Measurements from ENCODE around the gene HEATR3. TPM values are rescaled to one million over a fixed set of nuclear protein-coding genes. Genes with fewer than 3 reads are reported as not detected.

HEATR3 gene
- total RNA-seq, 1 donor from 2014 or later: 16.7 TPM

DNA sequence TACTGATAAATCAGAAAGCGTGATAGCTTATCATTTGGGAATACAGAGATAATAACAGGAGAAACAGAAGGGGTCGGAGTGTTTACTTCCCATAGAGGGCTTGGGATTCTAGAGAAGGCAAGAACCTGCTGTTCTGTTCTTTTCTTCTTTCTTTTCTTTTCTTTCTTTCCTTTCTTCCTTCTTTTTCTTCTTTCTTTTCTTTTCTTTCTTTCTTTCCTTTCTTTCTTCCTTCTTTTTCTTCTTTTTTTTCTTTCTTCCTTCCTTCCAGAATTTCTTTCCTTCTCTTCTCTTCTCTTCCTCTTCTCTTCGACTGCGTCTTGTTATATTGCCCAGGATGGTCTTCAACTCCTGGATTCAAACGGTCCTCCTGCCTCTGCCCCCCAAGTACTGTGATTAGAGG is 22.4 kb upstream of the HEATR3 start:
- Mint-ChIP-seq H3K27ac (no peak overlapping the region), H3K4me1 (ENCODE audit: unreplicated experiment) (peaks cover 5% of the 10 kb centered on the region), H3K4me3 (no peak overlapping the region), H3K9me3 (no peaks in the 10 kb centered on the region), H3K36me3 (no peaks in the 10 kb centered on the region), H3K27me3 (peaks cover 3% of the 10 kb centered on the region)
- TF ChIP-seq, protein P1, sequence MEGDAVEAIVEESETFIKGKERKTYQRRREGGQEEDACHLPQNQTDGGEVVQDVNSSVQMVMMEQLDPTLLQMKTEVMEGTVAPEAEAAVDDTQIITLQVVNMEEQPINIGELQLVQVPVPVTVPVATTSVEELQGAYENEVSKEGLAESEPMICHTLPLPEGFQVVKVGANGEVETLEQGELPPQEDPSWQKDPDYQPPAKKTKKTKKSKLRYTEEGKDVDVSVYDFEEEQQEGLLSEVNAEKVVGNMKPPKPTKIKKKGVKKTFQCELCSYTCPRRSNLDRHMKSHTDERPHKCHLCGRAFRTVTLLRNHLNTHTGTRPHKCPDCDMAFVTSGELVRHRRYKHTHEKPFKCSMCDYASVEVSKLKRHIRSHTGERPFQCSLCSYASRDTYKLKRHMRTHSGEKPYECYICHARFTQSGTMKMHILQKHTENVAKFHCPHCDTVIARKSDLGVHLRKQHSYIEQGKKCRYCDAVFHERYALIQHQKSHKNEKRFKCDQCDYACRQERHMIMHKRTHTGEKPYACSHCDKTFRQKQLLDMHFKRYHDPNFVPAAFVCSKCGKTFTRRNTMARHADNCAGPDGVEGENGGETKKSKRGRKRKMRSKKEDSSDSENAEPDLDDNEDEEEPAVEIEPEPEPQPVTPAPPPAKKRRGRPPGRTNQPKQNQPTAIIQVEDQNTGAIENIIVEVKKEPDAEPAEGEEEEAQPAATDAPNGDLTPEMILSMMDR (conservative IDR thresholded peaks at IDR 0.05): no peak
- no peak for DNase-seq (ENCODE audit: extremely low spot score, unreplicated experiment)

DNA sequence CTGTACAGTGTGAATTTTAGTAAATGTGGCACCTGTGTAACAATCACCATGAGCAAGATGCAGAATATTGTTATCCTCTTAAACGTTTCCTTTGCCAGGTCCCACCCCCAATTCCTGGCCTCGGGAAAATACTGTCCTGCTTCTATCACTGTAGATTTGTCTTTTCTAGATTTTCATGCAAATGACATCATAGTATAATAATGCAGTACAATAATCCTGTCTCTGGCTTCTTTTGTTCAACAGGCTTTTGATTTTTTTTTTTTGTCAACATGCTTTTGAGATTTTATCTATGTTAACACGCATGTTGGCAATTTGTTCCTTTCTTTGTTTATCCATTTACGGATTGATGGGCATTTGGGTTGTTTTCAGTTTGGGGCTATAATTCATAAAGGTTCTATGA is 20.4 kb upstream of the HEATR3 start:
- no peaks in the 10 kb centered on the region for H3K36me3 Mint-ChIP-seq
- H3K4me1 Mint-ChIP-seq (ENCODE audit: unreplicated experiment): no peaks in the 10 kb centered on the region
- no peak overlapping the region for H3K4me3 Mint-ChIP-seq
- H3K9me3 Mint-ChIP-seq: no peaks in the 10 kb centered on the region
- H3K27ac Mint-ChIP-seq: no peak overlapping the region
- TF ChIP-seq, protein P1 (conservative IDR thresholded peaks at IDR 0.05): no peak
- DNase-seq (ENCODE audit: extremely low spot score, unreplicated experiment): no peak
- peaks cover 3% of the 10 kb centered on the region for H3K27me3 Mint-ChIP-seq

DNA sequence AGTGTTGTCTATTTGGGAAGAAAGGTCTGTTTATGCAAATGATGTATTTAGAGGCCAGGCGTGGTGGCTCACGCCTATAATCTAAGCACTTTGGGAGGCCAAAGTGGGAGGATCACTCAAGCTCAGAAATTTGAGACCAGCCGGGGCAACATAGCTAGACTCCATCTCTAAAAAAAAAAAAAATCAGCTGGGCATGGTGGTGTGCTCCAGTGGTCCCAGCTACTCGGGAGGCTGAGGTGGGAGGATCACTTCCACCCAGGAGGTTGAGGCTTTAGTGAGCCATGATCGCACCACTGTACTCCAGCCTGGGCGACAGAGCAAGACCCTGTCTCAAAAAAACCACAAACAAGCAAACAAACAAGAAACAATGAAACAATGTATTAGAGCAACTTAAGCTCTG is 18.9 kb upstream of the HEATR3 start:
- H3K27ac Mint-ChIP-seq: no peak overlapping the region
- H3K4me3 Mint-ChIP-seq: no peak overlapping the region
- H3K27me3 Mint-ChIP-seq: peaks cover 3% of the 10 kb centered on the region
- H3K36me3 Mint-ChIP-seq: no peaks in the 10 kb centered on the region
- TF ChIP-seq, protein P1 (conservative IDR thresholded peaks at IDR 0.05): no peak
- H3K4me1 Mint-ChIP-seq (ENCODE audit: unreplicated experiment): peaks cover 5% of the 10 kb centered on the region
- no peaks in the 10 kb centered on the region for H3K9me3 Mint-ChIP-seq
- DNase-seq (ENCODE audit: extremely low spot score, unreplicated experiment): no peak

DNA sequence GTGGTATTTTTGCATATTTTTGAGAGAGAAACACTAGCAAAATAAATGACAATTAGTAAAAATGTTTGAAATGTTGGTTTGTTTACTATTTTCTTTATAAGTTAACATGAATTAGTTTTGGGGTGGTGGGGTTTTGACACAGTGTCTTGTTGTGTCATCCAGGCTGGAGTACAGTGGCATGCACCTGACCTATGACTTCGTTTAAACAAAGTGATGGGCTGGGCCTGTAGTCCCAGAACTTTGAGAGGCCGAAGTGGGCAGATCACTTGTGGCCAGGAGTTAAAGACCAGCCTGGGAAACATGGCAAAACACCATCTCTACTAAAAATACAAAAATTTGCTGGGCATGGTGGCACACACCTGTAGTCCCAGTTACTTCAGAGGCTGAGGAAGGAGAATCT is 17.9 kb upstream of the HEATR3 start:
- Mint-ChIP-seq H3K36me3 (no peaks in the 10 kb centered on the region), H3K27ac (no peak overlapping the region), H3K9me3 (peaks cover 3% of the 10 kb centered on the region), H3K4me3 (no peak overlapping the region), H3K27me3 (peaks cover 3% of the 10 kb centered on the region), H3K4me1 (ENCODE audit: unreplicated experiment) (peaks cover 5% of the 10 kb centered on the region)
- no peak for DNase-seq (ENCODE audit: extremely low spot score, unreplicated experiment)
- TF ChIP-seq, protein P1 (conservative IDR thresholded peaks at IDR 0.05): no peak

DNA sequence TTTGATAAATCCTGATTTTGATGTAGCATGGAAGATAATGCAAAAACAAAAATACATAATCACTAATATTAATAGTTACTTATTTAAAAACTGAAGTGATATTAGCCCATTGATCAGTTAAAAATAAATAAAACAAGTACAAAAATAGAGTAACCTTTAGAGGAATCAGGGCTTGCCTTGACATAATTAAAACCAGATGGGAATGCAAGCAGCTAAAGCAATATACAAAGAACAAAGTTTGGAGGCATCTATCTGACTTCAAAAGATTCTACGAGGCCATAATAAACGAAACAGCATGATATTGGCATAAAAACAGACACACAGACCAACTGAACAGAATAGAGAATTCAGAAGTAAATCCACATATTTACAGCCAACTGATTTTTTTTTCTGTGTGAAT is 15.0 kb upstream of the HEATR3 start:
- Mint-ChIP-seq H3K4me1 (ENCODE audit: unreplicated experiment) (peaks cover 5% of the 10 kb centered on the region), H3K36me3 (no peaks in the 10 kb centered on the region), H3K27me3 (no peaks in the 10 kb centered on the region), H3K4me3 (no peak overlapping the region), H3K9me3 (peaks cover 3% of the 10 kb centered on the region), H3K27ac (no peak overlapping the region)
- DNase-seq (ENCODE audit: extremely low spot score, unreplicated experiment): no peak
- TF ChIP-seq, protein P1 (conservative IDR thresholded peaks at IDR 0.05): no peak

DNA sequence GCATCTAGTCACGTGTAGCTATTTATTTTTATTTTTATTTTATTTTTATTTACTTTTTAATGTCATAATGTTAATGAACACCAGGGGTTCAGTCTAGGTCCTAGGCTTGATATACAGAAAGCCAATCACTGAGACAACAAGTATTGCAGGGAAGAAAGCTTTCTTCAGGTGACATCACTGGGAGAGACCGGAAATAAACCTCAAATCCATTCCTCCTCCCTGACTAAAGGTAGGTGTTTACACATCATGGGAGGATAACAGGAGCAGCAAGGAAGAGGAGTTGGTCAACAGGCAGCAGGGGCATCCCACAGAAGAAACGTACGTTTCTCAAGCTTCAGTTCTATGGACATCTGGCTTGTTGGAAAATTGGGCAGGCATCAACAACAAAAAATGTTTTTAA is 9.5 kb upstream of the HEATR3 start:
- Mint-ChIP-seq H3K36me3 (no peaks in the 10 kb centered on the region), H3K4me1 (ENCODE audit: unreplicated experiment) (no peaks in the 10 kb centered on the region), H3K4me3 (no peak overlapping the region), H3K27ac (no peak overlapping the region), H3K9me3 (peaks cover 3% of the 10 kb centered on the region), H3K27me3 (peaks cover 3% of the 10 kb centered on the region)
- no peak for DNase-seq (ENCODE audit: extremely low spot score, unreplicated experiment)
- TF ChIP-seq, protein P1 (conservative IDR thresholded peaks at IDR 0.05): no peak
